Calu3 (cell line): ENCODE results near the gene SH3RF2. TPM values are rescaled to one million over a fixed set of nuclear protein-coding genes. Genes with fewer than 3 reads are reported as not detected.

Experiments used
- BruUV-seq: library from RNA; stranded (reverse); fragments of 400-500 nt; replicated peaks from 2 replicates; lab custom pipeline; 2021; lab: Mats Ljungman, UMichigan
- CTCF ChIA-PET: fragments of 300-600 bp; sonication (Branson Sonifier 250); formaldehyde crosslinking; loops from one replicate; lab custom pipeline; 2022; ENCODE audit warnings: antibody characterized with exemption; lab: Charles Lee
- DNase-seq: peaks from one replicate; pipeline ENCODE4 v3.0.0; 2022
- H3K27ac Mint-ChIP-seq: one replicate; pipeline ENCODE4 v1.8.0; 2022; ENCODE audit warnings: mixed read lengths; ENCODE audit not compliant: unreplicated experiment
- H3K27me3 Mint-ChIP-seq: one replicate; pipeline ENCODE4 v1.8.0; 2022; ENCODE audit warnings: mixed read lengths; ENCODE audit not compliant: unreplicated experiment
- H3K36me3 Mint-ChIP-seq: one replicate; pipeline ENCODE4 v1.8.0; 2022; ENCODE audit warnings: mild to moderate bottlenecking, moderate library complexity, mixed read lengths; ENCODE audit not compliant: insufficient read depth, unreplicated experiment
- H3K4me1 Mint-ChIP-seq: one replicate; pipeline ENCODE4 v1.8.0; 2022; ENCODE audit warnings: mild to moderate bottlenecking, low read depth, mixed read lengths; ENCODE audit not compliant: unreplicated experiment
- H3K4me3 Mint-ChIP-seq: one replicate; pipeline ENCODE4 v1.8.0; 2022; ENCODE audit warnings: mild to moderate bottlenecking, low read depth, moderate library complexity, mixed read lengths; ENCODE audit not compliant: unreplicated experiment
- H3K9me3 Mint-ChIP-seq: one replicate; pipeline ENCODE4 v1.8.0; 2022; ENCODE audit warnings: low read depth, mixed read lengths; ENCODE audit not compliant: unreplicated experiment
- CTCF ChIP-seq: fragments of 200-600 bp; IDR thresholded peaks from one replicate; pipeline ENCODE4 v1.8.0; 2022; ENCODE audit warnings: antibody characterized with exemption; ENCODE audit not compliant: unreplicated experiment
- intact Hi-C: fragments of 100-400 bp; cut with micrococcal nuclease; formaldehyde crosslinking; loops from one replicate; pipeline ENCODE4 v1.10.0; 2022; ENCODE audit not compliant: unreplicated experiment
- total RNA-seq: library from RNA; stranded (reverse); gene quantifications from 2 replicates; pipeline ENCODE4 v1.2.3, GENCODE V29; 2022

The SH3RF2 gene
- total RNA-seq, 1 experiment from 2014 or later, result 21.9 TPM

- intact Hi-C loops, result no loop called here
- TF ChIP-seq CTCF, result no peak
- BruUV-seq, result no TSS peak
- CTCF ChIA-PET, result no interaction called here
- H3K36me3 Mint-ChIP-seq, result no peaks in the 10 kb centered on the region
- no peak overlapping the region for H3K4me3 Mint-ChIP-seq
- H3K4me1 Mint-ChIP-seq, result peaks cover 8% of the 10 kb centered on the region
- no peak for DNase-seq
- H3K9me3 Mint-ChIP-seq, result no peaks in the 10 kb centered on the region
- no peak overlapping the region for H3K27ac Mint-ChIP-seq
- H3K27me3 Mint-ChIP-seq, result no peaks in the 10 kb centered on the region
Measured at GRCh38 chr5:145917288-145917687, 19.1 kb upstream of the SH3RF2 start.

- TF ChIP-seq CTCF, result no peak
- Mint-ChIP-seq H3K4me3 (no peak overlapping the region), H3K36me3 (no peaks in the 10 kb centered on the region), H3K27me3 (no peaks in the 10 kb centered on the region), H3K4me1 (peaks cover 8% of the 10 kb centered on the region), H3K9me3 (no peaks in the 10 kb centered on the region), H3K27ac (no peak overlapping the region)
- no TSS peak for BruUV-seq
- DNase-seq, result no peak
- CTCF ChIA-PET, result no interaction called here
- intact Hi-C loops, result no loop called here
Measured at GRCh38 chr5:145918397-145918796, 18.0 kb upstream of the SH3RF2 start.

- Mint-ChIP-seq H3K4me3 (no peak overlapping the region), H3K27me3 (no peaks in the 10 kb centered on the region), H3K36me3 (no peaks in the 10 kb centered on the region), H3K9me3 (no peaks in the 10 kb centered on the region), H3K4me1 (peaks cover 8% of the 10 kb centered on the region), H3K27ac (no peak overlapping the region)
- no peak for DNase-seq
- BruUV-seq, result no TSS peak
- TF ChIP-seq CTCF, result no peak
- intact Hi-C loops, result no loop called here
- CTCF ChIA-PET, result no interaction called here
Measured at GRCh38 chr5:145919413-145919812, 17.0 kb upstream of the SH3RF2 start.

- peaks cover 8% of the 10 kb centered on the region for H3K4me1 Mint-ChIP-seq
- no TSS peak for BruUV-seq
- no peaks in the 10 kb centered on the region for H3K9me3 Mint-ChIP-seq
- DNase-seq, result no peak
- intact Hi-C loops, result no loop called here
- H3K27me3 Mint-ChIP-seq, result no peaks in the 10 kb centered on the region
- no peaks in the 10 kb centered on the region for H3K36me3 Mint-ChIP-seq
- no peak for TF ChIP-seq CTCF
- CTCF ChIA-PET, result no interaction called here
- H3K4me3 Mint-ChIP-seq, result no peak overlapping the region
- no peak overlapping the region for H3K27ac Mint-ChIP-seq
Measured at GRCh38 chr5:145920542-145921210, 15.7 kb upstream of the SH3RF2 start.
